ENCODE measurements around the gene DNPH1. TPM values are rescaled to one million over a fixed set of nuclear protein-coding genes. Genes with fewer than 3 reads are reported as not detected.

Gene DNPH1
- total RNA-seq, 1 donor from 2014 or later, result 57.5 TPM

GRCh38 chr6:43260791-43261190, 31.5 kb upstream of the DNPH1 start:
- DNase-seq (no peak), ATAC-seq (ENCODE audit: low read depth) (no peak)
- POLR2A ChIA-PET, result no interaction called here
- no peak for TF ChIP-seq CTCF (IDR thresholded peaks at IDR 0.05)
- Mint-ChIP-seq H3K9me3 (no peaks in the 10 kb centered on the region), H3K36me3 (ENCODE audit: low read depth) (no peaks in the 10 kb centered on the region), H3K27me3 (peaks cover 3% of the 10 kb centered on the region), H3K4me3 (no peak overlapping the region), H3K27ac (no peak overlapping the region), H3K4me1 (peaks cover 6% of the 10 kb centered on the region)
- intact Hi-C loops (cut with micrococcal nuclease), result no loop called here
- CTCF ChIA-PET, result interaction anchor here (2.1 kb wide), 1 partner anchor 95 kb away, joined by 6 read pairs; no protein-coding TSS in a partner anchor

GRCh38 chr6:43258807-43259686, 29.8 kb upstream of the DNPH1 start:
- H3K27me3 Mint-ChIP-seq, result peaks cover 5% of the 10 kb centered on the region
- no peaks in the 10 kb centered on the region for H3K9me3 Mint-ChIP-seq
- H3K27ac Mint-ChIP-seq, result no peak overlapping the region
- ATAC-seq (ENCODE audit: low read depth) (no peak), DNase-seq (no peak)
- intact Hi-C loops (cut with micrococcal nuclease), result no loop called here
- ChIA-PET POLR2A (no interaction called here), CTCF (interaction anchor here (2.1 kb wide), 1 partner anchor 97 kb away, joined by 6 read pairs; no protein-coding TSS in a partner anchor)
- no peak for TF ChIP-seq CTCF (IDR thresholded peaks at IDR 0.05)
- H3K4me1 Mint-ChIP-seq, result peaks cover 7% of the 10 kb centered on the region
- no peaks in the 10 kb centered on the region for H3K36me3 Mint-ChIP-seq (ENCODE audit: low read depth)
- no peak overlapping the region for H3K4me3 Mint-ChIP-seq

- no peak for TF ChIP-seq CTCF (IDR thresholded peaks at IDR 0.05)
- ATAC-seq (ENCODE audit: low read depth), result no peak
- ChIA-PET CTCF (no interaction called here), POLR2A (no interaction called here)
- intact Hi-C loops (cut with micrococcal nuclease), result no loop called here
- Mint-ChIP-seq H3K27me3 (peaks cover 14% of the 10 kb centered on the region), H3K9me3 (no peaks in the 10 kb centered on the region), H3K36me3 (ENCODE audit: low read depth) (no peaks in the 10 kb centered on the region), H3K4me1 (peaks cover 1% of the 10 kb centered on the region), H3K27ac (no peak overlapping the region), H3K4me3 (no peak overlapping the region)
- DNase-seq, result no peak
Measured at GRCh38 chr6:43258180-43258579, 28.9 kb upstream of the DNPH1 start.

GRCh38 chr6:43257367-43258145, 28.3 kb upstream of the DNPH1 start:
- ChIA-PET CTCF (no interaction called here), POLR2A (no interaction called here)
- Mint-ChIP-seq H3K27me3 (peaks cover 20% of the 10 kb centered on the region), H3K4me3 (no peak overlapping the region), H3K9me3 (no peaks in the 10 kb centered on the region), H3K27ac (no peak overlapping the region), H3K4me1 (peaks cover 1% of the 10 kb centered on the region), H3K36me3 (ENCODE audit: low read depth) (no peaks in the 10 kb centered on the region)
- ATAC-seq (ENCODE audit: low read depth), result no peak
- no peak for DNase-seq
- TF ChIP-seq CTCF (IDR thresholded peaks at IDR 0.05), result no peak
- intact Hi-C loops (cut with micrococcal nuclease), result no loop called here
